KOPT-K1 (cell line): ENCODE measurements around the gene TNIK.

Source experiments
- H3K27ac ChIP-seq: fragments of 200-600 bp; sonication (generic); 2 replicates; pipeline ENCODE4 v1.5.1; 2016; ENCODE audit warnings: antibody characterized with exemption, mild to moderate bottlenecking, low read depth, low read length; ENCODE audit not compliant: poor library complexity, severe bottlenecking
- H3K36me3 ChIP-seq: fragments of 200-600 bp; sonication (generic); 2 replicates; pipeline ENCODE4 v1.5.1; 2017; ENCODE audit warnings: antibody characterized with exemption, mild to moderate bottlenecking, low read length, moderate library complexity; ENCODE audit not compliant: insufficient read depth
- H3K9me3 ChIP-seq: fragments of 200-600 bp; sonication (generic); 2 replicates; pipeline ENCODE4 v1.5.1; 2017; ENCODE audit warnings: antibody characterized with exemption, low read length, mild to moderate bottlenecking; ENCODE audit not compliant: insufficient read depth, poor library complexity, severe bottlenecking

The TNIK gene

DNA sequence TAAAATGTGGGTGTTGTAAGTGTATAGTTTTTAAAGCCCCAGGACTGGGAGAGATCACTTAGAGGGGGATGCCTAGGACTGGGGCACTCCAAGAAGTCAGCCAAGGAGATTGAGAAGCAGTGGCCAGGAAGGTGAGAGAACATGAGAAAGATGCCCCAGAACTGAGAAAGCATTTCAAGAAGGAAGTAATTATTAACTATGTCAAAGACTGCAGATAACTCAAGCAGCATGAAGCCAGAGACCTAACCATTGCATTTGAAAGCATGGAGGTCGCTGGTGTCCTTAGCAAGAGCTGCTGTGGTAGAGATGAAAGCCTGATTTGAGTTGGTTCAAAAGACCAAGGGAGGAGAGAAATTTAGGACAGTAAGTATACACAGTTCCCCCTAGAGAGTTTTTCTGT is 403.1 kb downstream of the TNIK start:
- H3K9me3 ChIP-seq, result no peaks in the 10 kb centered on the region
- no peak overlapping the region for H3K27ac ChIP-seq
- H3K36me3 ChIP-seq, result no peaks in the 10 kb centered on the region

DNA sequence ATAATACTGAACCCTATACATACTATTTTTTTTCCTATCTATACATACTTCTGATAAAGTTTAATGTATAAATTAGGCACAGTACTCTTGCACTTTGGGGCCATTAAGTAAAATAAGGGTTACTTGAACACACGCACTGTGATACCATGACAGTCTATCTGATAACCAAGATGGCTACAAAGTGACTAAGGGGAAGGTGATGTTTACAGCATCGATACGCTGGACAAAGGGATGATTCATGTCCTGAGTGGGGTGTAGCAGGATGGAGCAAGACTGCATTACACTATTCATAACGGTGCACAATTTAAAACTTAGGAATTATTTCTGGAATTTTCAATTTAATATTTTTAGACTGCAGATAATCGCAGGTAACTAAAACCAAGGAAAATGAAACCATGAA is 403.7 kb downstream of the TNIK start:
- Histone ChIP-seq H3K9me3 (no peaks in the 10 kb centered on the region), H3K27ac (no peak overlapping the region), H3K36me3 (no peaks in the 10 kb centered on the region)

DNA sequence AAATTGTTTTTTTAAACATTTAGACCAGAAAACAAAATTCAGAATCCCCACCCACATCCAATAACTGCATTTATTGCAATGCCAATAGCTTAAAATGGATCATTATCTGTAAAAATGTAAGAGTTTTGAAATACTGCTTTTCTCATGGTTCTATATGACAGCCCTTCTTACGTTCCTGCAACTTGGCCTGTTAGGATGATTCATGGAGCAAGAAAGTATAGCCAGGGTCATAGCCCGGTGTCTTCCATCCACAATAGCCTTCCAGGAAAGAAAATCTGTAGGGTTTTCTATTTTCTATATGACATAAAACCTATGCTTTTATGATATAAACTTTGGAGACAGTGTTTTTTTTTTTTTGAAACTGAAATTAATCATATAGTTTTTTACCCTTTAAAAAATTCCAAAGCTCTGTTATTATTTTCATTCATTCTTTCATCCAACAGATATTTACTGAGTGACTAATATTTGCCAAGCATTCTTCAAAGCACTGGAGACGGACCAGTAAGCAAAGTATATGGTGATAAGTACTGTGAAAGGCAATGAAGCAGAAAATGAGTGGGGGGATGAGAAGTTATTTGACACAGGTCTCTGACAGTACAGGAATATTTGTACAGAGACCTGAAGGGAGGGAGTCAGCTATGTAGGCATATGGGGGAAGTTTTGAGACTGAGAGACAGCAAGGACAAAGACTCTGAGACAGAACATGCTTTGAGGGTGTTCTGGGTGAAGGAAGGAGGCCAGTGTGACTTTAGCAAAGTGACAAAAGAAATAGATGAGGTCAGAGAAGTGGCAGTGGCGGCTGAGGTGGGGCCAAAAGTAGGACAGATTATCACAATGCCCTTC is 404.6 kb downstream of the TNIK start:
- Histone ChIP-seq H3K27ac (no peak overlapping the region), H3K9me3 (no peaks in the 10 kb centered on the region), H3K36me3 (no peaks in the 10 kb centered on the region)

GRCh38 chr3:171054921-171055320 is 405.3 kb downstream of the TNIK start:
- Histone ChIP-seq H3K27ac (no peak overlapping the region), H3K36me3 (no peaks in the 10 kb centered on the region)

DNA sequence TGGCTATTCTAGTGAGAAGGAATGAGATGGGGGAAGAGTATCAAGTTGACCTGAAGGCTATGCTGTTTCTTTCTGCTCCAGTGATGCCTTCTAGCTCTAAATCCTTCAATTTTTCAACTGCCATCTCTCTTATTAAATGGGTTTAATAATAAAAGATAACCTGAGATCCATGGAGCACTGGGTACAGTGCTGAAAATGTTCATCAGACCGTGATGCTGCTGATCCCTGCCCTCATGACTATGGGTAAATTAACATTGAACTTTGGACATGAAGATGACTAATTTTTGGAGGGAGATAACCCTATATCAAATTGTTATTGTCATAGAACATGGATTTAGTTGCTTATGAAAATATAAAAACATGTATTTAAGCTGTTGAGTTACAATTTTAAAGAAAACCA is 406.0 kb downstream of the TNIK start:
- no peak overlapping the region for H3K27ac ChIP-seq
- H3K9me3 ChIP-seq, result no peaks in the 10 kb centered on the region
- H3K36me3 ChIP-seq, result no peaks in the 10 kb centered on the region

More at GRCh38 chr3:171054921-171055320, 405.3 kb downstream of the TNIK start:
- H3K9me3 ChIP-seq, result no peaks in the 10 kb centered on the region

DNA sequence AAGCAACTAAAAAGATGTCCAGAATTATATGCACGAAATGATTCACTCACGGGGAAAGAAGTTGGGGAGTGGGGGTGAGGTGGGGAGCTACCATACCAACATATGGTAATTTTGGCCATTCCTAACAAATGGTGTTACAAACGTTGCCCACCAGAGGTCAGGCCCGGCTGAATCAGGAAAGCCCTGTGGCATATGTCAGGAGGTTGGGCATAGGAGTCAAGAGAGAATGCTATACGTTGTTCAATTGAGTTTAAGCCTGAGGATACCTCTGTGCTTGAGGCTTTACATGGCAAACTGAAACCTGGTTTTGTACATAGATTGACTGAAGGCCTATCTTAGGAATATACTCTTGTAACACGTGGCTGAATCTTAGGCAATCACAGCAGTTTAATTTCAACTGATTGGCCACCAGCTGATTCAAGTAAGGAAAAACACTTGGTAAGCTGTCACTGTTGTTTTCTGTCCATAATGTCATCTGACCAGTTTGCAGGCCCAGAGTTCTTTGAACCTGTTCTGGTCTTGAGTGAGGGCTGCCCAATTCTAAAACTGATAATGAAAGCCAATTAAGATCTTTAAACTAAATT is 410.3 kb downstream of the TNIK start:
- Histone ChIP-seq H3K36me3 (no peaks in the 10 kb centered on the region), H3K27ac (no peak overlapping the region), H3K9me3 (no peaks in the 10 kb centered on the region)

DNA sequence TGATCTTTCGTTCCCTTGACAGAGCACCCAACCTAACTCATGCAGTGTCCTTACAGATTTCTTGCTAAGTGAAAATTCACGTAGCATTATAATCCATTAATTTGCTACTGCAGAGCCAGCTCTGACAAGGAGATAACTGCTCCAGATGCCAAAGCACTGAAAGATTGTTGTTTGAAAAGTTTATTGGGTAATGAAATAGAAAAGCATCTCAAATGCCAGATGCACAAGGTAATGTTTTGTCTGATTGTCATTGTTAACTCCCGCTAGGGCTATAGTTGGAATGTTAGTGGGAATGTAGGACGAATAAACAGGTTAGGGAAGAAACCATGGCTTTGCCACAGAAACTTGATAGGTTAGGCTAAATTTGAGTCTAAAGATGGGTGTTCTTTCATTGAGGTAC is 413.4 kb downstream of the TNIK start:
- Histone ChIP-seq H3K9me3 (no peaks in the 10 kb centered on the region), H3K36me3 (no peaks in the 10 kb centered on the region), H3K27ac (no peak overlapping the region)

GRCh38 chr3:171044835-171045793 is 415.1 kb downstream of the TNIK start:
- Histone ChIP-seq H3K36me3 (no peaks in the 10 kb centered on the region), H3K27ac (no peak overlapping the region), H3K9me3 (no peaks in the 10 kb centered on the region)

- Histone ChIP-seq H3K27ac (no peak overlapping the region), H3K9me3 (no peaks in the 10 kb centered on the region), H3K36me3 (no peaks in the 10 kb centered on the region)
Measured at GRCh38 chr3:171044384-171044783, 415.8 kb downstream of the TNIK start.

- Histone ChIP-seq H3K27ac (no peak overlapping the region), H3K36me3 (no peaks in the 10 kb centered on the region), H3K9me3 (no peaks in the 10 kb centered on the region)
Measured at GRCh38 chr3:171039674-171040073, 420.5 kb downstream of the TNIK start.

DNA sequence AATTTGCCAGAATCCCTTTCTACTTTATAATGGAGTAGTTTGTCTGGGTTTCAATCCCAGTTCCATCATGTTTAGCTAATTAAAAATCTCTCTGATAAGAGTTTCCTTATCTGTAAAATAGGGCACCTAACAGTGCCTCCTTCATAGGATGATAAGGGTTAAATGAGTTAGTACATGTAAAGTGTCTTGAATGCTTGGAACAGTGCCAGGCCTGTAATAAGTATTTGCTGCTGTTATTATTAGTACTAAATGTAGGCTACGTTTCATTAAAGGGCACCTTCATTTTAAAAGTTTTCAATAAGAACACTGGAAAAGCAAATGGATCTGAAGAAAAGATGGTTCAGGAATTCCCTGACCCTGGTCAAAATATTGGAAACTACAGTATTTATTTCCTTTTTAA is 421.9 kb downstream of the TNIK start:
- no peaks in the 10 kb centered on the region for H3K9me3 ChIP-seq
- H3K36me3 ChIP-seq, result no peaks in the 10 kb centered on the region
- no peak overlapping the region for H3K27ac ChIP-seq

DNA sequence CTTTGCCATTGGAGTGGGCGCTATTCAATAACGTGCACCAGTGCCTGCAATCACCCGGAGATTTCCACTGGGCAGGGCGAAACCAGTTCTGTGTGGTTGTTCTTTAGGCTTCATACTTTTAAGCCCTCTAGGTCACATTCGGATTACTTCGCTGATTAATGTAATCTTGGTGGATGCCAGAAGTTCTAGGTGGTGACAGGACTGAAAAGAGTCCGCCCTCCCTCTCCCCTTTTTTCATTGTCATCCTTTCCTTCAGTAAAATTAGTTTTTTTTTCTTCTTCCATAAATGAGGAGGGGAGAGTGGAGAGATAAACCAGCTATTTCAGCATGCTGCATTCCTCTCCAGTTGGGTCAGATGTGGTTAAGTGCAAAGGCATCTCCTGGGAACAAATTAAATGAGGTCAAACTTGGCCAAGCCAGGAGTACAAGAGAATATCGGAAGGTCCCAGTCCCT is 431.4 kb downstream of the TNIK start:
- H3K9me3 ChIP-seq, result no peaks in the 10 kb centered on the region
- H3K27ac ChIP-seq, result no peak overlapping the region
- H3K36me3 ChIP-seq, result no peaks in the 10 kb centered on the region

GRCh38 chr3:171028025-171028778 is 432.0 kb downstream of the TNIK start:
- Histone ChIP-seq H3K9me3 (no peaks in the 10 kb centered on the region), H3K36me3 (no peaks in the 10 kb centered on the region), H3K27ac (no peak overlapping the region)

DNA sequence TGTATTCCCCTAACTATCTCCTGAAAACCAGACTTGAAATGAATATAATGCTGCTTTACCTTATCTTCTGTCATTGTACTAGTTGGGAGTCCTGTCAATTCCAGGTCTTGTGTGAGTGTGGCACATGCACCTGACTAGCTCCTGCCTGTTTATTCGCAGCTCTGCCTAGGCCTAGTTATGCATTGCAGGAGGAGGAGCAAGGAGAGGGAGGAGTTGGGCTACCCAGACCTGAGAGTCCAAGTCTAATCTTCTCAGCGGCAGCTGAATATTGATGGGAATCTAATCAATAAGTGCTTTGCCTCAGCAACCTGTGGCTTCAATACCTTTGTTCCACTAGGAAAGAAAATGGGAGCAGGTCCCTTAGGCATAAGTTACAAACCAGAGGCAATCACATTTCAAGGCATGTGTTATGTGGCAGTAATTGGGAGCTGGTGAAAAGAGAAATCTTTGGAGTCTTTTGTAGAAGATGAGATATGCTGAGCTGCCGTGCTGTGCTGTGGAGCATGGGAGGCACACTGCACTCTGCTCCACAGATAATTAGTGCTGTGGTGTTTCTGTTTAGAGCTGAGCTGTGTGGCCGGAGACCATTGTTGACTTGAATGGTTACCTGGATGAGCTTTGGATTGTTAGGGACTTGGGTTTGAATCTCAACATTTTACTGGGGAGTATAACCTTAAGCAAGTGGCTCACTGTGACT is 433.5 kb downstream of the TNIK start, which contains the start of gene SLC2A2:
TSS of gene SLC2A2 (minus strand) at position 124 of the 697 bp plus-strand sequence. CDS start at position 74, 50 bp downstream.
- H3K27ac ChIP-seq, result no peak within 1 kb of the TSS
- no peaks in the 10 kb centered on the region for H3K9me3 ChIP-seq
- no peaks in the 10 kb centered on the region for H3K36me3 ChIP-seq
